Measurements from ENCODE around the gene EFHD1.

EFHD1 gene

DNA sequence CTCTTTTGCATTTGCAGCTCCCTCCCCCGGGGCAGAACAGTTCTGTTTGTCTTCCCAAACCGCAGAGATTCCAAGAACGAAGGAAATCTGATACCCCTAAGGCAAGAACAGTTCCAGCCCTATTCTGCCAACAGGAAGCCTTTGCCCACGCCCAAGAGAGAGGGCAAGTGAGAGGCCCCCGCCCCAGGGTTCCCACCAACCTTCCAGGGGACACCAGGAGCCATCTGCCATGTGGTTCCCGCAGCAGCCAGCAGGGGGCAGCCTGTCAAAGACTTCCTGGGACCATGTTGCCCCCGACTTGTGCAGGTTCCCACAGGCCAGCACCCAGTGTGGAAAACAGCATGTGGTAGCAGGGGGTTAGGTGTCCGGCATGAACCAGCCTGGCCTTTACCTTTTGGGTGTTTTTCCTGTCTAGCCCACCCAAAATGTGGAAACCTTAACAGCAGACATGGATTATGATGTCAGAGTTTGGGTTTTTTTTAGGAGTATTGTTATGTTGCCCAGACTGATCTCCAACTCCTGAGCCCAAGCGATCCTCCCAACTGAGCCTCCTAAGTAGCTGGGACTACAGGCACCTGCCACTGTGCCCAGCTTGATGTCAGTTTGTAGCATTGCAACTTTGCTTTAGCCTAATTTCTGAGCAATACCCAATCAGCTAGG lies 21.7 kb upstream of the EFHD1 start:
- intact Hi-C loops (cut with DNase I): no loop called here
- DNase-seq: peak in 9 of 10 donors; percentile 53 to 95 (median 82)

DNA sequence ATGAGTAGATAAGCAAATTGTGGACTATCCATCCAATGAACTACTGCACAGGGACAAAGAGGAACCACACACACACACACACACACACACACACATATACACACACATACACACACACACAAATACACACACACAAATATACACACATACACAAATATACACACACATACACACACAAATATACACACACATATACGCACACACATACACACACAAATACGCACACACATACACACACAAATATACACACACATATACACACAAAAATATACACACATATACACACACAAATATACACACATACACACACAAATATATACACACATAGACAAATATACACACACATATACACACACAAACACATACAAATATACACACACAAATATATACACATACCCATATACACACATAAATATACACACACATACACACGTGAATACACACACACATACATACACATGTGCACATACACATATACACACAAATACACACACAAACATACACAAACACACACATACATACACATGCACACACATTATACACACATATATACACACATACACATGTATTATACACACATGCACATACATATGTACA lies 19.8 kb upstream of the EFHD1 start:
- no peak for DNase-seq
- intact Hi-C loops (cut with DNase I): no loop called here

DNA sequence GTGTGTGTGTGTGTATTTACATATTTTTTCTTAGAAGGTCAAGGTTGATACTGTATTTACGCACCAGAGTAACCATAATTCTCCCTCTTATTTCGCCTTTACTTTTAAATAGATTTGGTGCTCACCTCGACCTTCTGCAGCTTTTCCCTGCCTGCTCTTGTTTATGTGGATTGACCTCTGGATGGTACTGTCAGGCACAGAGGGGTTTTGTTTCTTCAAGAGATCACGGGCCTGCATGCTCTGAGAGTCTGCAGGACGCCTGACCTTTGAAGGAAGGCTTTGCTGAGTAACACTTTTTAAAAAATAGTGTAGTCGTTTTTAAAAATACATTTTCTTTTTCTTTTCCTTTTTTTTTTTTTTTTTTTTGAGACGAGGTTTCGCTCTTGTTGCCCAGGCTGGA lies 18.1 kb upstream of the EFHD1 start:
- peak in 1 of 10 donors; percentile 43 for DNase-seq
- intact Hi-C loops (cut with DNase I): no loop called here

DNA sequence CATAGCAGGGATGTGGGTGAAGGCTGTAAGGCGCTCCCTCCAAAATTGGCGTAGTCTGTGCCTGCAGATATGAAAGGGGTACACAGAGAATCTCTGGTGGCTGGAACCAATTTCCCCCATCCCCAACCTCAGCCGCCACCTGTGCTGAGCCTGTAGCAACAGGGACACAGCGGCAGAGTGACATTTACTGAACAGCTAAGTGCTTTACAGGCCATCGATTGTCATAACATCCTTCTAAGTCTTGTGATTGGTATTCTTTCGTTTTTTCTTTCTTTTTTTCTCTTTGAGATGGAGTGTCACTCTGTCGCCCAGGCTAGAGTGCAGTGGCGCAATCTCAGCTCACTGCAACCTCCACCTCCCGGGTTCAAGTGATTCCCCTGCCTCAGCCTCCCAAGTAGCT lies 12.2 kb upstream of the EFHD1 start:
- peak in 2 of 10 donors; percentile 8 to 43 for DNase-seq
- intact Hi-C loops (cut with DNase I): no loop called here

DNA sequence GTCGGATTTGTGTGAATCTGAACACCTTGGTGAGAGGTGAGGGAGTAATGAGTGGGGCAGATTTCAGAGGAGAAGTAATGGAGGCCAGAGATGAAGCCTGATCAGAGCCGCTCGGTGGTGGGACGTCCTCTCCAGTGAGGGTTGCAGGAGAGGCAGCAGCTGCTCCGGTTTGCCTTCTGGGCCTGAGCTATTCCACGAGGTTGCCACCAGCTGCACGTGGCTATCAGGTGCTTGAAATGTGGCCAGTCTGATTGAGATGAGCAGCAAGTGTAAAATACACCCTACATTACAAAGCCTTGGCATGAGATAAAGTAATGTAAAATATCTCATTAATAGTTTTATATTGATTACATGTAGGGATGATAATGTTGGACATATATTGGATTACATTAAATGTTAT lies 10.8 kb upstream of the EFHD1 start:
- peak in 4 of 10 donors; percentile 1 to 47 (median 25) for DNase-seq
- intact Hi-C loops (cut with DNase I): no loop called here

DNA sequence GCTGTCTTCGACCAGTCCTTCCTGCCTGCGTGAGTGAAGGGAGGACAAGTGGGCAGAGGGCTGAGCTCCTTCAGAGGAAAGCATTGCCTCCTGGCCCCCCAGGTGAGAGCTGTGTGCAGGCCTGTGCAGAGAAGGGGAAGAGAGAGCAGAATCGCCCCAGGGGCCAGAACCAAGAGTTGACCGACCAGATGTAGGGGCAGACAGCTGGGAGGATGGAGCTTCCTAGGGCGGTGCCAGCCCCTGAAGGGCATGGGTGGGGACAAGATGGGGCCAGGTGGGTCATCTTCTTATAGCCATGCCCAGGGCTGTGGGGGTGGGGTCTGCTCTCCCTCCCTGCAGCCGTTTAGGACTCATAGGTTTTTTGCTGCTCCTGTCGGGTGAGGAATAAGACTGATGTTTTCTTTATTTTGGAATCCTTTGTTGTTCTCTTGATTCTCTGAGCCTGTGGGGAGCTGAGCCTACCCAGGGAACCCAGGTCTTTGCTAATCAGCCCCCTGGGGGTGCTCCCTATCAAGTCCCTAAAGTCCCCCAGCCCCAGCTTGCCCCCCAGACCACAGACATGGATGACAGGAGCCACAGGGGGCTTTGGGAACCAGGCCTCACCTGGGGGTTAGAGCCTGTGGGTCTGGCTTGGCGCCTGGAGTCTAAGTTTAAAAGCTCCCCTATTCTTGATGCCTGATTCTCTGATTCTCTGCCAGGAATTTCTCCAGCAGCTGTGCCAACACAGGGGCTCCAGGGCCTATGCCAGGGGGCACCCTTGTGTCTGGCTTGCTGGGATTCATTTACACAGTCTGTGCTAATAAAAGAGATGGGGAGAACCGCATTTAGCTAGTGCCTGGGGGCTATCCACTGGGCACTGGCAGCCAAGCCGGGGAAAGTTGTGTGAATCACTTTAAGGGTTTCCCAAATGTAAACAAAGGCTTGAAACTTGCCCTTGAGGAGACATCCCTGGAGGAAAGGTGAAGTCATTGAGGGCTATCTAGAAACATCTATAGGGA lies 9.3 kb upstream of the EFHD1 start:
- DNase-seq: peak in 3 of 10 donors; percentile 39 to 76 (median 62)
- intact Hi-C loops (cut with DNase I): no loop called here

DNA sequence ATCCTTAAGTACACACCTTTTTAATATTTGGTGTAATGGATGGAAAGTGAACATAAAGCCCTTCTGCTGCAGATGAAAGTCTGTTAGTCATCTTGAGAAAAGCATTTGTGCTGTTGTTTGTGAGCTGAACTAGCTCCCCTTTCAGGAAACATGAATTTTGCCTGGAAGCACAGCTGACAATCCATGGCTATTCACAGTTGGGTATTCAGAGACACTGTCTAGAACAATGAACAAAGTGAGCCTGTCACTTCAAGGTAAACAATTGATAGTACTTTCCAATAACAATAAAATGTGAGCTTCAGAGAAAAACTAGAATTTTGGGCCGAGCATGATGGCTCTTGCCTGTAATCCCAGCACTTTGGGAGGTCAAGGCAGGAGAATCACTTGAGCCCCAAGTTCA lies 6.8 kb upstream of the EFHD1 start:
- intact Hi-C loops (cut with DNase I): no loop called here
- DNase-seq: peak in 1 of 10 donors; percentile 19

DNA sequence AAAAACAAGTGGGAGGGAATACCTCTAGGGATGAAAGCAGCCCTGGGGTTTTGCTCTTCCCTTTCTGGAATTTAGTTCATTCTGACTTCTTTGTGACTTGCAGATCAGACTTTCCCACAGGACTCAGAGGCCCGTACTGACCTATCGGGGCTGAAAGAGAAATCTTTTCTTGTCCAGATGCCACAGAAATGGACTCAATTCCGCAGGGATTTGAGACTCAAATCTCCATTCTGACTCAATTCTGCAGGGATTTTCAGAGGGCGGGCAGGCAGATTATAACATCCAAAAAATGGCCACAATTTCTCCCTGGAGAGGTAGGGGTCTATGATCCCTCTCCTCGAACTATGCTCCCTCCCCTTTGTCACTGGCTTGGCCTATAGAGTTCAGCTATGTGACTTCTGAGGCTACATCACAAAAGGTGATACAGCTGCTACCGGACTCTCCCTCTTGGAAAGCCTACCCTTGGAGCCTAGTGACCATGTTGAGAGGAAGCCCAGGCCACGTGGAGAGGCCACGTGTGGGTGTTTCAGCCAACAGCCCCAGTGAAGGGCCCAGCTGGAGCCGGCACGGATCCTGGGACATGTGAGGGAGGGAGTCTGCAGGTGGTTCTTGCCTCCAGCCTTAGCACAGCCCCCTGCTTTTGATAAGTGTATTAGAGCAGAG lies 4.8 kb upstream of the EFHD1 start:
- DNase-seq: peak; percentile 46 to 97 (median 80)
- intact Hi-C loops (cut with DNase I): no loop called here

DNA sequence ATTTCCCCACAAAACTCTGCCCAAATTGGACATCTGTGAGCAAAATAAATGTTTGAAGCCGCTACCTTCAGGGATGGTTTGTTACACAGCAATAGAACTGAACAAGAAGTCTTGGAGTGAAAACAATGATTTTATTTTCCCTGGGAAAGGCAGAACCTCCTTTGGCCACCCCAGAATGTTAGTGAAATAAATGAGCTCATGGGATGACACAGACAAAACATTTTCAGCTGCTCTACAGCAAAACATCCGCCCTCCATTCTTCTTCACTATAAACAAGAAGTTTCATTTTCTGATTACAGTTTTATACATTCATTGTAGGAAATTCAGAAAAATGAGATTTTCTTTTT lies 4.3 kb upstream of the EFHD1 start:
- DNase-seq: no peak
- intact Hi-C loops (cut with DNase I): no loop called here

DNA sequence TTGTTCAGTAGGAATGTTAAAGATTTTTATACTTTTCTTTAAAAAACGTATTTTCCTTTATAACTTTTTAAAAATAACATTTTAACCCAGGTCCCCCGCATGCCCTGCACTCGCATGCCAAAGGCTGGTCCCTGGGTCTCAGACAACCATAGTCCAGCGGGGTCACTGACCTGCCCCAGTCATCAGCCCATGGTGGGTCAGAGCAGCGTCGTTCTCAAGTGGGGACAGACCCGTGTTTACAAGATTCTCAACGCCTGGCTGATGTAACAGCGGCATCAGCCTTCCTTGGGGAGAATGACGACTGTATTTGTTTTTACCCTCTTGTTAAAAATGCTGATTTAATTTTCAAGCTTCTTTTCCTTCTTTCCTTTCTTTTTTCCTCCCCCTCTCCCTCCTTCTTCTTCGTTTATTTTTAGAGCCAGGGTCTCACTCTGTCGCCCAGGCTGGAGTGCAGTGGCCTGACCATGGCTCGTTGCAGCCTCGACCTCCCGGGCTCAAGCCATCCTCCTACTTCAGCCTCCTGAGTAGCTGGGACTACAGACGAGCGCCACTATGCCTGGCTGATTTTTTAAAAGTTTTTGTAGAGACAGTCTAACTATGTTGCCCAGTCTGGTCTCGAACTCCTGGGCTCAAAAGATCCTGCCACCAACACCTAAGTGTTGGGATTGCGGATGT lies 1.0 kb upstream of the EFHD1 start:
- peak in 1 of 10 donors; percentile 64 for DNase-seq
- intact Hi-C loops (cut with DNase I): loop anchor here (5.0 to 10.0 kb wide), 2 partner anchors 35 to 62 kb away; partner anchors contain the start of gene GIGYF2

DNA sequence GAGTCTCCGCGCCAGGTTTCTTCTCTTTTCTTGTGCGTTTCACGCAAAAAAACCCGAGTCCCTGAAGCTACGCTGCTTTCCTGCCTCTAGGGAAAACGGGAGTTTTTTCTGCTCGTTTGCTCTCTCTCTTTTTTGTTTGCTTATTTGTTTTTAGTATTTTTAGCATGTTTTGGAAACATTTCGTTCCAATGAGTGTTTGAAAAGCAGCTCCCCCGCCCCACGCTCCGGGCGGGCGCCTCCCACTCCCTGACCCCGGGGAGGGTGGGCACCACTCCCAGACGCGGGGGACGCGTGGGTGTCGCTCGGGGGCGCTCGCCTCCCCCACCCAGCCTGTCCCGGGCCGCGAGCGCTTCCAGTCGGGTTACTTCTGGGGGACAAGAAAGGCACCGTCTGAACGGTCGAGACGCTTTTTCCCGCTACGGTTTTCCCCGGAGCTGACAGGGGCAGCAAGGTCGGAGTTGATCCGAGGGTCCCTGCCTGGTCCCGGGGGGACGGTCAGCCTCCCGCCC lies 446 bp upstream of the EFHD1 start:
- intact Hi-C loops (cut with DNase I): loop anchor here (5.0 to 10.0 kb wide), 2 partner anchors 34 to 62 kb away; partner anchors contain the start of gene GIGYF2

DNA sequence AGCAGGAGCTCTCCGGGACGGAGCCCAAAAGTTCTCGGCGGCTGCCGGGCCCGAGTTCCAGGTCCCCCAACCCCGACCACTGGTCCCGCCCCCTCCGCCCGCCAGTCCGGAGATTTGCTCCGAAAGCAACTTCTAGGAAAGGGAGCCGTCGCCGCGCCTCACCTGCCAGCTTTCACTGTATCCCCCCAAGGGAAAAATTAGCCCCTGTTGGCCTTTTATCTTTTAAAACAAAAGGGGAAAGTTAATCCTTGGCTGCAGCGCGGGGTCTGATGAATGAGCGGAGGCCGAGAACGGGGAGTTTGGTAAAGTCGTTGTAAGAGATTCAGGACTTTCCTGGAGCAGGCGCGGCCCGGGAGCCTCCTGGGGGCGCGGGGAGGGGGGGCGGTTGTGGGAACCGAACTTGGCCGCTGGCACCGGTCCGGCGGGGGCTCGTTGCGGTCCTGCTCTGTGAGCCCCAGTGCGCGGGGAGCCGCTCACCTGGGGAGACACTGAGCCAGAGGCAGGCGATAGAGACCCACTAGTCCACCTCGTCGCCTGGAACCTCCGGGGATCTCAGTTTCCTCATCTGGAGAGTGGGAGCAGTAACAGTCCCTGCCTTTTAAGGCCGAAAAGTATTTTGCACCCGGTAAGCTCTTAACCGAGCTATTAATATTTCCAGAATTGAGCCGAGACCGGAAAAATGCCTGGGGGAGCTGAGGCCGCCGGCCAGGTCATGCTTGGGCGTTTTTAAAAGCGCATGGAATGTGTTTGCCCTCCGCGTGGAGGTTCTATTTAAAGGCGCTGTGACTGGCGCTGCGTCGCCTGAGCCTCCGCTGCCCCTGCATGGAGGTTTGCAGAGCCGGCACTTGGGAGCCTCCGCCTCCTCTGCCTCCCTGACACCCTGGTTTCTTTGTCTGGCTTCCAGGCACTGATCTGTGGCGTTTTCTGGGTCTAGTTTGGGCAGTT lies 1.1 kb downstream of the EFHD1 start:
- peak in 2 of 10 donors; percentile 72 to 88 for DNase-seq
- intact Hi-C loops (cut with DNase I): loop anchor here (5.0 to 10.0 kb wide), 2 partner anchors 33 to 60 kb away; partner anchors contain the start of gene GIGYF2

More for the DNA sequence above, 446 bp upstream of the EFHD1 start:
- DNase-seq: peak; percentile 57 to 97 (median 73)

DNA sequence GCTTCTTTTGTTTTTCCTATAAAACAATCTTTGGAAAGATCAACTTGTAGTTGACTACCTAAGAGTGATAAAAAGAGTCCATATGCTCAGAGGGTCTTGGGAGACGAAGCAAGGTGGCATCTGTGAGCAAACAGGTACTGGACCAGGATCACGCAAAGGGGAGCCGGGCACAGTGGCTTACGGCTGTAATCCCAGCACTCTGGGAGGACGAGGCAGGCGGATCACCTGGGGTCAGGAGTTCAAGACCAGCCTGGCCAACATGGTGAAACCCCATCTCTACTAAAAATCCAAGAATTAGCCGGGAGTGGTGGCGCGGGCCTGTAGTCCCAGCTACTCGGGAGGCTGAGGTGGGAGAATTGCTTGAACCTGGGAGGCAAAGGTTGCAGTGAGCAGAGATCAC lies 2.0 kb downstream of the EFHD1 start:
- DNase-seq: peak in 1 of 10 donors; percentile 51
- intact Hi-C loops (cut with DNase I): loop anchor here (10.0 kb wide), 1 partner anchor 59 kb away; the partner anchor contains the start of gene GIGYF2

DNA sequence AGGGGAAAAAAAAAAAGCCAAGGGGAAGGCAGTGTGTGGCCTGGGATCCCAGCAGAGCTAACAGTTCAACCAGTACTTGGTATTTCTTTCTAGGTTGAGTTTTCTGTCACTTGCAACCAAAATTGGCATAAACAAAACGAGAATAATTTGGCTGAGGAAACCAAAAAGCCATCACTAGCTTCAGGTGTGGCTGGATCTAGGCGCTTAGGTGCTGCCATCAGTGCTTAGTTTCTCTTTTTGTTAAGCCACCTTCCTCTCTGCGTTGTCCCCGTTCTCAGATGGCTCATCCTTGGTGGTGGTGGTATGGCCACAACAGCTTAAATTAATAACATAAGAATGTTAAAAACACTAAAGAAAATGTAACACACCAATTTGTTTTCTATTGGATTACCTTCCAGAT lies 2.4 kb downstream of the EFHD1 start:
- DNase-seq: no peak
- intact Hi-C loops (cut with DNase I): loop anchor here (10.0 kb wide), 1 partner anchor 59 kb away; the partner anchor contains the start of gene GIGYF2

DNA sequence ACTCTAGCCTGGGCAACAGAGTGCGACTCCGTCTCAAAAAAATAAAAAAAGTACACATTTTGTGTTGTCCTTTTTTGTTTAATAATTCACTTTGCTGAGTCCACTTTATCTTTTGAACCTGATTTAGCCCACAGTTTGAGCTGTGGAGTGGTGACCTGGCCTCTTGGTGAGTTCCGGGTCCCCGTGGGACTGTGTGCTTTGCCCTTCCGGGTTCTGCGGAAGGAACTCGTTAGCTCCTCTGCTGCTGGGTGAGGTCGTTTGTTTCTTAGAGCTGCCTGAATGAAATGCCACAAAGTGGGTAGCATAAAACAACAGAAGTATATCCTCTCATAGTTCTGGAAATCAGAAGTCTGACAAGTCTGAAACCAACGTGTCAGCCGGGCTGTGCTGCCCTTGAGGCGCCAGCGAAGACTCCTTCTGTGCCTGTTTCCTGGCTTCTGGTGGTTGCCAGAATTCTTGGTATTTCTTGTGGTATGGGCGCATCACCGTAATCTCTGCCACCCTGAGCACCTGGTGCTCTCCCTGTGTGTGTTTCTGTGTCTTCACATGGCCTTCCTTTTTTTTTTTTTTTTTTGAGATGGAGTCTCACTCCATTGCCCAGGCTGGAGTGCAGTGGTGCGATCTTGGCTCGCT lies 3.5 kb downstream of the EFHD1 start:
- intact Hi-C loops (cut with DNase I): loop anchor here (10.0 kb wide), 1 partner anchor 58 kb away; the partner anchor contains the start of gene GIGYF2
- no peak for DNase-seq

DNA sequence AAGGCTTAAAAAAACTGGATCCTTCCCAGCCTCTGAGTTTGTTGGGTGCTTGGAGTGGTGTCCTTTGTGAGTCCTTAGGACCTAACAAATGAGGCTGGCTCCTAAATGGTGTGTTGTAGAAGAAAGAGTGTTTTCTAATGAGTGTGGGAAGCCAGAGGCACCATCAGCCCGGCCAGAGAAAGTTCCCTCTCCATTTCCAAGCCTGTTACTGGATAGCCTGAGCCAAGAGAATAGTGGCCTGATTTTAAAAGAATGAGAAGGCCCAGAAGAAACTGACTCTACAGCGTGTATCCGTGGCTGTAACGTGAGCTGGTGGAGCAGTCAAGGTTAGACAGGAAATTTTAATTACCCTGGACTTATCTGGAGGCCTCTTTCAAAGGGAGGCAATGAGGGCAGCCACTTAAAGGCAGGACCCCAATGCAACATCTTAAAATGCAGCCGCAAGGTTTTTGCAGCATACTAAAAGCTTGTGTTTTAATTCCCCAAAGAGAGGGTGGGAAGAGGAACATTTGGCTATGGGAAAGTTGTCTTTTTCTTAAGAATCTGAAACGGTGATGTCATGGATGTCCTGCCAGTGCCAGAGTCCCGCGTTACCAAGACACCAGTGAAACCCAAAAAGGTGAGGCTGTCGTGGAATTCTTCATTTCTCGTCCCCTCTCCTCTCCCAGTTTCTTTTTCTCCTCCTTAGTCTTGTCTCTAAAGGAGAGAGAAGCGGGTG lies 4.6 kb downstream of the EFHD1 start:
- no peak for DNase-seq
- intact Hi-C loops (cut with DNase I): loop anchor here (10.0 kb wide), 1 partner anchor 57 kb away; the partner anchor contains the start of gene GIGYF2

Measured in posterior cingulate gyrus (tissue), 11 donors.